Adrenal gland (tissue), 5 donors: ENCODE data around the gene SRPK1.

Experiments
- CTCF ChIP-seq, 6 experiments: fragments of 450-650 bp in 4 of 6; fragments of 200-600 bp in 2 of 6; sonication (generic) in 1 of 6; IDR thresholded peaks; 1 replicate in 5 of 6; 2 replicates in 1 of 6; pipeline versions ENCODE4 v1.5.1 to v1.8.0; 2016 to 2021; ENCODE audit warnings: antibody characterized with exemption in 6 of 6, mild to moderate bottlenecking in 2 of 6, moderate library complexity in 1 of 6
- POLR2A ChIP-seq, 2 donors: fragments of 450-650 bp; IDR thresholded peaks; one replicate each; pipeline ENCODE4 v1.6.1; 2017; ENCODE audit warnings: antibody characterized with exemption in 2 of 2, mild to moderate bottlenecking in 2 of 2, moderate library complexity in 1 of 2
- donor health status: DM: no; HTN: no; CAD: no.

GRCh38 chr6:35859367-35859766, 61.5 kb downstream of the SRPK1 start:
- TF ChIP-seq CTCF (IDR thresholded peaks at IDR 0.05) (no peak), POLR2A (IDR thresholded peaks at IDR 0.05) (no peak)
